LHCN-M2 (cell line): ENCODE measurements around the gene ANKS6. TPM values are rescaled to one million over a fixed set of nuclear protein-coding genes. Genes with fewer than 3 reads are reported as not detected.
"Not testable (repeated sequence)": the region's sequence is repeated elsewhere in the genome, so short reads cannot be mapped to it uniquely, and the experiment has no call there.

Source experiments
- DNase-seq: peaks from one replicate; pipeline ENCODE4 v3.0.0-alpha.2; 2012; ENCODE audit warnings: low read depth
- total RNA-seq: library from RNA; depleted of rRNA; stranded (reverse); fragments of >200 nt; gene quantifications from 2 replicates; pipeline ENCODE4 v1.2.3, GENCODE V29; 2014; rRNA removed

Gene ANKS6
- total RNA-seq, 1 experiment from 2014 or later = 17.0 TPM

- no peak for DNase-seq
Measured at GRCh38 chr9:98702835-98703380, 93.4 kb downstream of the ANKS6 start.

- no peak for DNase-seq
Measured at GRCh38 chr9:98702340-98702739, 94.0 kb downstream of the ANKS6 start.

DNA sequence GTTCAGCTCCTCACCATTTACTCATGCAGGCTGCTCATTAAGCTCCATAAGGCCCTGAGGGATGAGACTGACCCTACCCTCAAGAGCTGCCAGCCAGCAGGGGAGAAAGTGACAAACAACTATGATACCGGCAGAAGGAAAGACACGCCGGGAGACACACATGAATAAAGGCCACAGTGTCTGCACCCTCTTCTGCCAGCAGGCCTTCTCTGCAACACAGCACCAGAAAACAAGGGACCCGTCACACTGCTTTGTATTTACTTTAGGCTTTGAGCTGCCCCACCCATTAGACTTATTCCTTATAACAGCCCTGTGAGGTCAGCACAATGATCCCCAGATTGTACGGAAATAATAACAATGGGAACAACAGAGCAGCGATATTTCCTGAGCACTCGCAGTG lies 94.8 kb downstream of the ANKS6 start:
- no peak for DNase-seq

GRCh38 chr9:98700801-98701200 lies 95.6 kb downstream of the ANKS6 start:
- no peak for DNase-seq

- no peak for DNase-seq
Measured at GRCh38 chr9:98698856-98699255, 97.5 kb downstream of the ANKS6 start.

- DNase-seq = no peak
Measured at GRCh38 chr9:98694943-98695342, 101.4 kb downstream of the ANKS6 start.

DNA sequence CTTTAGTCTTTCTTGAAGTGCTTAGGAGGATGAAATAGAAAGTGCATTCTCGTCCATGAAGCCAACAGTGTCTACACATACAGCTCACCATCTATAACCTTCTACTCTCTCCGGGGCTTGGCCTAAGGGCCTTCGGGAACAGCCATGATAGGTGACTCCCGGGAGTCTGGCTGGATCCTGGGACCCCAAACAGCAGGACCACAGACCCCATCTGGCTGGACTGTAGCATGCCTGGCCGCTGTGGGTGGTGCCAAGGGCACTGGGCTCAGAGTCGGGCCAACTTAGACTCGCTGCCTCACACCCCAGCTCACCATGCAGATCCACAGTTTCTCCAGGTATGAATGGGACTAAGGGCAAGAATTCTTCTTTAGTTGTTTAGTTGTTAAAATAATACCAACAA lies 104.0 kb downstream of the ANKS6 start:
- DNase-seq = no peak

DNA sequence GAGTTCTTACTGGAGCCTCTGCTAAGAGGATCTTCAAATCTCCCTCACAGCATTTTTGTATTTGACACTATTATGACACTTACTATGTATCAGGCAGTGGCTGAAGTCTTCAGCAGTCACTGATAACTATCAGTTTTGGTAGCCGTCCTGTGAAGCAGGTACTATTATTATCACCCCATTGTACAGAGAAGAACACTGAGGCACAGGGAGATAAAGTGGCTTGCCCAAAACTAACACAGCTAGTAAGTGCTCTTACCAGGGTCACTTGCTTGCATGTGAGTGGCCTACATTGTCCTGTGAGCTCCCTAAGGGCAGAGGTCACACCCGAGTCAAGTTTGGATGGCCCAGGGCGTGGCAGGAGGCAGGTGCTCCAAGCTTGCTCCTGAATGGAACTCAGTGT lies 104.5 kb downstream of the ANKS6 start:
- DNase-seq = no peak

GRCh38 chr9:98690686-98691085 lies 105.7 kb downstream of the ANKS6 start:
- no peak for DNase-seq

DNA sequence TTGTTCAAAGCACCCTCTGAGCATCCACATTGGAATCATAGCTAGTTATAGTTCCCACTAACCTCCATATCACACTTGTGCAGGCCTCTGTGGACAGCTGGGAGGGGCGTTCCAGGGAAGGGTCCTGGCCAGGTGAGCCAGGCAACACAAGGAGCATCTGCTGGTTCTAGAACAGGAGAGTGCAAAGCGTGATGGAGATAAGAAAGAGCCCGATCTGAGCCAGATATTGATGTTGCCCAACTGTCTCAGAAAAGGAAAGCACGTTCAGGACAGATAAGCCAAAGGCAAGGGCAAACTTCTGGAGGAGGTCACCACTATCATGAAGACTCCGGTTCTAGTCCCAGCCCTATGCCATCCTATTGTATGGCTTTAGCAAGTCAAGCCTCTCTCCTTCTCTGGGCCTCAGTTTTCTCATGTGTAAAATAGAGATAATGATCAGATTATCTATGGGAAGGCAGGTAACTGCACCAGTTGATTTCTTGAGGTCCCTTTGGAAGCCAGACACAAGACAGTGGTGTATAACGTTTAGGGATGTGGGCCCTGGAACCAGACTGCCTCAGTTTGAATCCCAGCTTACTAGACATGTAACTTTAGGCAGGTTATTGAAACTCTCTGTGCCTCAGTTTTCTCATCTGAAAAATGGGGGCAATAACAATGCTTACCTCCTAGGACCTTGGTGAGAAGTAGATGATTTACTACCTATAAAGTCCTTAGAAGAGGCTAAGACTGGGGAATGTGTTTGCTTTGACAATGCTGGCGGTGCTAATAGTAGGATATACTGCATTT lies 107.5 kb downstream of the ANKS6 start:
- no peak for DNase-seq

GRCh38 chr9:98687911-98688310 lies 108.4 kb downstream of the ANKS6 start:
- DNase-seq = no peak

DNA sequence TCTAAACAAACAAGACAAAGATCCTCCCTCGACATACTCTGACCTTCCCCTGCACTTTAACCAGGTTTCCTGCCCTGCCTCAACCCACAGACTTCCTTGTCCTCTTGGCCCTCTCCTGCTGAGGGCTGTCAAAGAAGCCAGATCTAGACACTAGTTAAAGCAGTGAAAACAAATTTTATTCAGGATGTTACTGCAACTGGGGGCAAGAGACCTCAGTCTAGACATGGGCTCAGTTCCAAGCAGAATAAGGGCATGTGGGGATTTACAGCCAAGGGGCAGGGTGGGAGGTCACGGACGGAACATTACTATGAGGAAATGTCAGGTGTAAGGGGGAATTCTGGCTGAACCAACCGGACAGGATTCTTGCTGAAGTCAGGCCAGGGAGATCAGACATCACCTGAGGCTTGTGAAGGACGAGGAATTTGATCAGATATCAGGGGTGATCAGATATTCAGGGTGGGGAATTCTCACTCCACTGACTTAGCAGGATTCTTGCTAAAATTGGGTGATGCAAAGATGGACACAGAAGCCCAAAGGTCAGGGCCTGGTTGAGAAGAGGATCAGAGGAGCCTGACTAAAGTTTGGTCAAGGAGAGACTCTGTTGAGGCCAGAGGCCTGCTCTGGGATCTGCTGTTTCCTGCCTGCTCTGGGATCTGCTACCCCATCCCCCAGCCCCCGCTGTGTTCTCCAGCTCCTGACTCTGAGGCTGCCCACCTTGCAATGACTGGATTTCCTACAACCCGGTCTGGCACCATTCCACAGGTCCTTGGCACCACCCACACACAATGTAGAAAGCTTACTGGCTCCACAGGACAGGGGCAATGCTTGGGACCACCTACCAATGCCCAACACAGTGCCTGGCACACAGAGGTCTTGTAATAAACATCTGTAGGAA lies 109.1 kb downstream of the ANKS6 start:
- no peak for DNase-seq

DNA sequence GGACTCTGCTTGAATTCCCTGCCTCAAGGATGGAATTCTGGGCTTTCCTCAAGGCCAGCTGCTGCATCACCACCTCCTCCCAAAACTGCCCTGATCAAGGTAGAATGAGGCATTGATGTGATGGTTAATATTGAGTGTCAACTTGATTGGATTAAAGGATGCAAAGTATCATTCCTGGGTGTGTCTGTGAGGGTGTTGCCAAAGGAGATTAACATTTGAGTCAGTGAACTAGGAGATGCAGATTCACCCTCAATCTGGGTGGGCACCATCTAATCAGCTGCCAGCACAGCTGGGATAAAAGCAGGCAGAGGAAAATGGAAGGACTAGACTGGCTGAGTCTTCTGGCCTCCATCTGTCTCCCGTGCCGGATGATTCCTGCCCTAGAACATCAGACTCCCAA lies 111.5 kb downstream of the ANKS6 start:
- DNase-seq = not testable (repeated sequence)

Other genes with a start within 250 kb of the ANKS6 start
- not detected in 2 replicates for gene GABBR2, start 87.6 kb downstream of the ANKS6 start, total RNA-seq
- 1.7 and 2.2 TPM in 2 replicates for gene GALNT12, start 11.1 kb upstream of the ANKS6 start, total RNA-seq
- 3.4 and 5.3 TPM in 2 replicates for gene COL15A1, start 147.4 kb upstream of the ANKS6 start, total RNA-seq